Glutamatergic neuron (in vitro differentiated cells): ENCODE results near the gene PHLPP1. TPM values are rescaled to one million over a fixed set of nuclear protein-coding genes. Genes with fewer than 3 reads are reported as not detected.

Experiments
- DNase-seq: peaks from one replicate; pipeline ENCODE4 v3.0.0; 2022
- H3K27ac Mint-ChIP-seq: one replicate; pipeline ENCODE4 v1.8.0; 2020; ENCODE audit warnings: mild to moderate bottlenecking, mixed read lengths, inconsistent platforms; ENCODE audit not compliant: unreplicated experiment
- H3K27me3 Mint-ChIP-seq: one replicate; pipeline ENCODE4 v1.8.0; 2020; ENCODE audit warnings: mild to moderate bottlenecking, moderate library complexity, mixed read lengths, inconsistent platforms; ENCODE audit not compliant: unreplicated experiment
- H3K36me3 Mint-ChIP-seq: one replicate; pipeline ENCODE4 v1.8.0; 2020; ENCODE audit warnings: mild to moderate bottlenecking, mixed read lengths, inconsistent platforms; ENCODE audit not compliant: unreplicated experiment
- H3K4me1 Mint-ChIP-seq: one replicate; pipeline ENCODE4 v1.8.0; 2020; ENCODE audit warnings: mild to moderate bottlenecking, low read depth, mixed read lengths, inconsistent platforms; ENCODE audit not compliant: unreplicated experiment
- H3K4me3 Mint-ChIP-seq: one replicate; pipeline ENCODE4 v1.8.0; 2020; ENCODE audit warnings: mild to moderate bottlenecking, mixed read lengths, inconsistent platforms; ENCODE audit not compliant: unreplicated experiment
- H3K9me3 Mint-ChIP-seq: one replicate; pipeline ENCODE4 v1.8.0; 2020; ENCODE audit warnings: mild to moderate bottlenecking, moderate library complexity, mixed read lengths, inconsistent platforms; ENCODE audit not compliant: unreplicated experiment
- CTCF ChIP-seq: fragments of 200-600 bp; sonication (generic); IDR thresholded peaks from one replicate; pipeline ENCODE4 v1.5.0; 2021; ENCODE audit not compliant: partially characterized antibody, unreplicated experiment
- total RNA-seq: library from RNA; stranded (reverse); fragmentation: NEBNext Ultra II Directional; extraction: Animal tissue kit (Norgen Biotek cat#: 25700); gene quantifications from one replicate; pipeline ENCODE4 v1.2.1, GENCODE V29; 2021; ENCODE audit not compliant: unreplicated experiment

PHLPP1 gene
- total RNA-seq, 1 donor from 2014 or later: 14.0 TPM

DNA sequence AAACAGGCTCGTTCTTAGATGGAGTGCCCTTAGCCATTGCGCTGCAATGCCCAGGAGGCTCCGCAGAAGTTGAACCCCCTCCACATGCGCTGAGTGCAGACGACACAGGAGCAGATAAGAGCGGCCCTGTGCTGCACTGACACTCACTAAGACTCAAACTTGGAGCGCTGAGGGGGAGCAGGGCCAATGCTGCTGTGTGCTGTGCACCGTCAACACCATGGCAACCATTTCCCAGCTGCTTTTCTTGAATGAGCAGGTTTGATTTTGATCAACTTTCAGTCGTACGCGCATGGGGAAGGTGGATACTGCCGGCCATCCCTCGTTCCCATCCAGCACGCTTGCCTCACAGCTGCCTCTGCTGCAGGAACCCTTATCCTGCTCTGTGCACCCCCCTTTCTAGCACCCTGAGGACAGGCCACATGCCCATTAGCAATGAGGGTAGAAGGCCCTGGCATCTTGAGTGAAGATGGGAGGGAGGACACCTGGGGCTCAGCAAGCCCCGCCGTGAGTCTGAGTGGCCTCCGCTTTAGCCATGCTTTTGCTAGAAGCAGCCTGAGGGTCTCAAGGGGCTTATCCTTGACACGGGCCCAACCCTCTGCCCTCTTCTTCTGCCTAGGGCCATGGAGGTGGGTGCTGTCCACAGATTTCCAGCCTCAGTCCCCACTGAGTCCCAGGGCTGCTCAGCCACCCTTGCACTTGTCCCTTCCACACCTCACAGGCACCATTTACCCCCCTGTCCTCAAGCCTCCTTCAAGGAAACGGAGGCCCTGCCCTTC, 271.9 kb downstream of the PHLPP1 start:
- peaks cover 10% of the 10 kb centered on the region for H3K9me3 Mint-ChIP-seq
- H3K27ac Mint-ChIP-seq: no peak overlapping the region
- H3K4me3 Mint-ChIP-seq: no peak overlapping the region
- H3K4me1 Mint-ChIP-seq: peaks cover 14% of the 10 kb centered on the region
- H3K27me3 Mint-ChIP-seq: peaks cover 4% of the 10 kb centered on the region
- no peak for DNase-seq
- no peaks in the 10 kb centered on the region for H3K36me3 Mint-ChIP-seq
- no peak for TF ChIP-seq CTCF

DNA sequence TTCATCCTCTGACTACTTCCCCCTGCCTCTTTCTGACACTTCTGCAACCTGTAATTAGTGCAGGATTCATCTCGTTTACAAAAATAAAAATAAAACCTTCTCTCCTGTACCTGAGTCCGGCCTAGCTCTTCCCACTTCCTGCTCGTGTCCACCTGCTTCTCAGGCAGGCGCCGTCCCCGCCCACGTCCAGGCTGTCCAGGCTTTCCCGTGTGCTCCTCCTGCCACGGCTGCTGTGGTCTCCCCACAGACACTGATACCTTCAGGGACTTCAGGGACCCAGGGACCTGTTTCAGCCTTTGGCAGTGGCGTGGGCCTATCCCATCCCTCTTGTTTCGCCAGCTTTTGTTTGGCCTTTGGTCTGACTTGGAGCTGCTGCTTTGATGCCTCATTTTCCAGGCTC, 272.5 kb downstream of the PHLPP1 start:
- peaks cover 4% of the 10 kb centered on the region for H3K27me3 Mint-ChIP-seq

GRCh38 chr18:62988471-62988870, 273.1 kb downstream of the PHLPP1 start:
- TF ChIP-seq CTCF: no peak
- H3K36me3 Mint-ChIP-seq: no peaks in the 10 kb centered on the region
- no peak for DNase-seq
- H3K27me3 Mint-ChIP-seq: peaks cover 4% of the 10 kb centered on the region
- H3K4me1 Mint-ChIP-seq: peaks cover 14% of the 10 kb centered on the region
- H3K27ac Mint-ChIP-seq: no peak overlapping the region
- H3K9me3 Mint-ChIP-seq: peaks cover 10% of the 10 kb centered on the region
- H3K4me3 Mint-ChIP-seq: no peak overlapping the region

More for the DNA sequence above, 272.5 kb downstream of the PHLPP1 start:
- TF ChIP-seq CTCF: no peak
- H3K4me1 Mint-ChIP-seq: peaks cover 14% of the 10 kb centered on the region
- no peak for DNase-seq
- H3K9me3 Mint-ChIP-seq: peaks cover 10% of the 10 kb centered on the region
- H3K36me3 Mint-ChIP-seq: no peaks in the 10 kb centered on the region
- no peak overlapping the region for H3K4me3 Mint-ChIP-seq
- no peak overlapping the region for H3K27ac Mint-ChIP-seq

DNA sequence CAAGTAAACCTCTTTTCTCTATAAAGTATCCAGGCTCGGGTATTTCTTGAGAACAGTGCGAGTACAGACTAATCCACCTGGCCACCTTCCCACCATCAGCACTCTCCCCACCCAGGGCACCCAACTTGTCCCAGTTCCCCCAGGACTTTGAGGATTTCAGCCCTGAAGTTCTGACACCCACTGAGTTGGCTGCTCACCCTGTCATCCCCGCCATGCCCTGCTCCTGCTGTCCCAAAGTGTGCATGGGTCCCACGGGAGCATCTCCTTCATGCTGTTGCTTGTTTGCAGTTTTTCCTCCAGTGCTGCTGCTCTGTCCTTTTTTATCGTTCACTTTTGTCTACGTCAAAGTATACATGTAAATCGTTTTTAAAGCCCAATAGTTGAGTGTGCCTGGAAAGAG, 273.9 kb downstream of the PHLPP1 start:
- Mint-ChIP-seq H3K4me1 (peaks cover 14% of the 10 kb centered on the region), H3K4me3 (no peak overlapping the region), H3K9me3 (peaks cover 10% of the 10 kb centered on the region), H3K27me3 (peaks cover 4% of the 10 kb centered on the region), H3K36me3 (no peaks in the 10 kb centered on the region), H3K27ac (no peak overlapping the region)
- DNase-seq: no peak
- no peak for TF ChIP-seq CTCF

- peaks cover 4% of the 10 kb centered on the region for H3K27me3 Mint-ChIP-seq
Observed at GRCh38 chr18:62990653-62991052, 275.3 kb downstream of the PHLPP1 start.

More at GRCh38 chr18:62990653-62991052, 275.3 kb downstream of the PHLPP1 start:
- Mint-ChIP-seq H3K4me3 (no peak overlapping the region), H3K9me3 (peaks cover 10% of the 10 kb centered on the region), H3K36me3 (no peaks in the 10 kb centered on the region), H3K27ac (no peak overlapping the region), H3K4me1 (peaks cover 14% of the 10 kb centered on the region)
- no peak for DNase-seq
- TF ChIP-seq CTCF: no peak
